Thymus (tissue), 11 donors: ENCODE measurements around the gene NR0B2. TPM values are rescaled to one million over a fixed set of nuclear protein-coding genes. Genes with fewer than 3 reads are reported as not detected.

Experiments used
- DNase-seq, 9 donors: peaks; one replicate each; pipeline ENCODE4 v3.0.0-alpha.2; 2013; ENCODE audit warnings: low spot score in 9 of 9, low read depth in 6 of 9, missing footprints in 1 of 9
- H3K27ac ChIP-seq, 2 donors: one replicate each; pipeline ENCODE4 v1.5.1; 2013; ENCODE audit warnings: control low read depth in 1 of 2, low read depth in 1 of 2, low read length in 1 of 2, mild to moderate bottlenecking in 1 of 2, moderate library complexity in 1 of 2
- H3K27me3 ChIP-seq, 2 donors: one replicate each; pipeline ENCODE4 v1.5.1; 2013; ENCODE audit warnings: low read length in 1 of 2; ENCODE audit not compliant: control insufficient read depth in 2 of 2, insufficient read depth in 1 of 2
- H3K36me3 ChIP-seq, 2 donors: one replicate each; pipeline ENCODE4 v1.5.1; 2013; ENCODE audit warnings: low read length in 1 of 2, mild to moderate bottlenecking in 1 of 2, moderate library complexity in 1 of 2; ENCODE audit not compliant: control insufficient read depth in 2 of 2, insufficient read depth in 2 of 2
- H3K4me1 ChIP-seq, 2 donors: one replicate each; pipeline ENCODE4 v1.5.1; 2013; ENCODE audit warnings: low read length in 2 of 2; ENCODE audit not compliant: control insufficient read depth in 2 of 2, insufficient read depth in 2 of 2
- H3K4me3 ChIP-seq, 2 donors: one replicate each; pipeline ENCODE4 v1.5.1; 2013; ENCODE audit warnings: low read length in 2 of 2, control low read depth in 1 of 2, mild to moderate bottlenecking in 1 of 2
- H3K9me3 ChIP-seq, 2 donors: one replicate each; pipeline ENCODE4 v1.5.1; 2013; ENCODE audit warnings: low read length in 1 of 2, mild to moderate bottlenecking in 1 of 2; ENCODE audit not compliant: control insufficient read depth in 2 of 2, insufficient read depth in 1 of 2
- WGBS: extraction: QIAGEN DNeasy Blood & Tissue Kit; methylation state at CpG from one replicate; pipeline ENCODE4 v1.1.7; 2013; 5-methylcytosine and 5-hydroxymethylcytosine counted together
- polyA plus RNA-seq: library from polyadenylated mRNA; stranded (reverse); fragments of 200-250 nt; gene quantifications from one replicate; pipeline ENCODE4 v1.2.3, GENCODE V29; 2013
- total RNA-seq: library from RNA; stranded (reverse); fragments of 120-200 nt; gene quantifications from one replicate; pipeline ENCODE4 v1.2.4, GENCODE V29; 2013
- donor health status: healthy.

NR0B2 gene
- total and polyA plus RNA-seq, 2 donors = 0.18 to 0.19 TPM

- WGBS = 85% methylated on average over 6 of the region's 6 CpGs
- no peak for DNase-seq
- Histone ChIP-seq H3K4me3 (no peak overlapping the region), H3K27me3 (peaks cover 0 to 3% of the 10 kb centered on the region in 2 donors), H3K9me3 (no peaks in the 10 kb centered on the region), H3K4me1 (no peaks in the 10 kb centered on the region), H3K36me3 (no peaks in the 10 kb centered on the region), H3K27ac (no peak overlapping the region)
Measured at GRCh38 chr1:26907071-26907917, 6.5 kb downstream of the NR0B2 start.

- WGBS = 65% methylated on average over 18 of the region's 18 CpGs
- H3K9me3 ChIP-seq = no peaks in the 10 kb centered on the region
- peak overlapping the region in 1 of 2 donors; percentile 88 for H3K27ac ChIP-seq
- H3K4me1 ChIP-seq = peaks cover 10 to 19% of the 10 kb centered on the region in 2 donors
- peak overlapping the region; percentile 96 to 97 for H3K4me3 ChIP-seq
- DNase-seq = no peak
- H3K36me3 ChIP-seq = peaks cover 14 to 19% of the 10 kb centered on the region in 2 donors
- H3K27me3 ChIP-seq = no peaks in the 10 kb centered on the region
Measured at GRCh38 chr1:26900815-26901511, 12.8 kb downstream of the NR0B2 start.

GRCh38 chr1:26900001-26900814 is 13.6 kb downstream of the NR0B2 start, which contains the start of gene GPATCH3:
Gene GPATCH3, minus strand, starts transcription at chr1:26900467. Its CDS starts 25 bp downstream, at chr1:26900442.
- Histone ChIP-seq H3K27ac (peak within 1 kb of the TSS; percentile 88 to 89), H3K36me3 (peaks cover 19 to 20% of the 10 kb centered on the region in 2 donors), H3K4me1 (peaks cover 10 to 19% of the 10 kb centered on the region in 2 donors), H3K4me3 (peak within 1 kb of the TSS; percentile 96 to 97), H3K27me3 (no peaks in the 10 kb centered on the region), H3K9me3 (no peaks in the 10 kb centered on the region)
- DNase-seq = peak; percentile 74 to 95 (median 90)
- WGBS = under 1% methylated on average over 50 of the region's 50 CpGs

- Histone ChIP-seq H3K9me3 (no peaks in the 10 kb centered on the region), H3K4me1 (peaks cover 10 to 19% of the 10 kb centered on the region in 2 donors), H3K27me3 (no peaks in the 10 kb centered on the region), H3K27ac (no peak overlapping the region), H3K4me3 (no peak overlapping the region), H3K36me3 (peaks cover 39 to 45% of the 10 kb centered on the region in 2 donors)
- WGBS = 97% methylated on average over 9 of the region's 9 CpGs
- no peak for DNase-seq
Measured at GRCh38 chr1:26897351-26897750, 16.4 kb downstream of the NR0B2 start.

GRCh38 chr1:26894263-26894662 is 19.5 kb downstream of the NR0B2 start:
- Histone ChIP-seq H3K4me1 (peaks cover 6 to 15% of the 10 kb centered on the region in 2 donors), H3K36me3 (peaks cover 42 to 48% of the 10 kb centered on the region in 2 donors)
- WGBS = 96% methylated on average over 13 of the region's 13 CpGs

GRCh38 chr1:26890467-26890796 is 23.3 kb downstream of the NR0B2 start:
- H3K4me3 ChIP-seq = peak overlapping the region; percentile 90 to 96
- WGBS = 9% methylated on average over 12 of the region's 12 CpGs
- H3K27me3 ChIP-seq = no peaks in the 10 kb centered on the region
- DNase-seq = no peak
- no peaks in the 10 kb centered on the region for H3K9me3 ChIP-seq
- peaks cover 29 to 54% of the 10 kb centered on the region in 2 donors for H3K36me3 ChIP-seq
- peaks cover 6 to 16% of the 10 kb centered on the region in 2 donors for H3K4me1 ChIP-seq
- H3K27ac ChIP-seq = peak overlapping the region; percentile 83 to 85

More at GRCh38 chr1:26894263-26894662, 19.5 kb downstream of the NR0B2 start:
- Histone ChIP-seq H3K9me3 (no peaks in the 10 kb centered on the region), H3K27ac (no peak overlapping the region), H3K27me3 (no peaks in the 10 kb centered on the region), H3K4me3 (no peak overlapping the region)
- DNase-seq = no peak

- no peaks in the 10 kb centered on the region for H3K9me3 ChIP-seq
- peak; percentile 52 to 87 (median 77) for DNase-seq
Measured at GRCh38 chr1:26889551-26890466, 24.0 kb downstream of the NR0B2 start, which contains the start of gene GPN2. Gene GPN2, minus strand, starts transcription at chr1:26890283. Its CDS starts 187 bp downstream, at chr1:26890096.

GRCh38 chr1:26888231-26888630 is 25.5 kb downstream of the NR0B2 start:
- 97% methylated on average over 1 of the region's 1 CpG for WGBS
- H3K9me3 ChIP-seq = no peaks in the 10 kb centered on the region
- DNase-seq = no peak
- H3K27ac ChIP-seq = no peak overlapping the region
- H3K4me3 ChIP-seq = no peak overlapping the region
- H3K27me3 ChIP-seq = no peaks in the 10 kb centered on the region
- peaks cover 37 to 57% of the 10 kb centered on the region in 2 donors for H3K36me3 ChIP-seq
- H3K4me1 ChIP-seq = peaks cover 6 to 16% of the 10 kb centered on the region in 2 donors

More at GRCh38 chr1:26889551-26890466, 24.0 kb downstream of the NR0B2 start, which contains the start of gene GPN2:
- H3K4me1 ChIP-seq = peaks cover 6 to 16% of the 10 kb centered on the region in 2 donors
- peak within 1 kb of the TSS; percentile 90 to 96 for H3K4me3 ChIP-seq
- H3K27me3 ChIP-seq = no peaks in the 10 kb centered on the region
- peak within 1 kb of the TSS; percentile 85 to 95 for H3K27ac ChIP-seq
- WGBS = 2% methylated on average over 89 of the region's 89 CpGs
- peaks cover 33 to 54% of the 10 kb centered on the region in 2 donors for H3K36me3 ChIP-seq
